Progenitor cell of endocrine pancreas (in vitro differentiated cells): Measurements from ENCODE around the gene STIM1. TPM values are rescaled to one million over a fixed set of nuclear protein-coding genes. Genes with fewer than 3 reads are reported as not detected.
"Not testable (repeated sequence)": the region's sequence is repeated elsewhere in the genome, so short reads cannot be mapped to it uniquely, and the experiment has no call there.

Source experiments
- DNase-seq: peaks from one replicate; pipeline ENCODE4 v3.0.0; 2021; ENCODE audit warnings: low spot score; ENCODE audit not compliant: unreplicated experiment
- H3K27ac Mint-ChIP-seq: 2 replicates; pipeline ENCODE4 v1.8.0; 2021; ENCODE audit warnings: mild to moderate bottlenecking, moderate library complexity, mixed read lengths
- H3K27me3 Mint-ChIP-seq: 2 replicates; pipeline ENCODE4 v1.8.0; 2021; ENCODE audit warnings: mixed read lengths
- H3K36me3 Mint-ChIP-seq: 2 replicates; pipeline ENCODE4 v1.8.0; 2022; ENCODE audit warnings: mixed read lengths; ENCODE audit not compliant: insufficient read depth
- H3K4me1 Mint-ChIP-seq: 2 replicates; pipeline ENCODE4 v1.8.0; 2021; ENCODE audit warnings: low read depth, mixed read lengths
- H3K4me3 Mint-ChIP-seq: 2 replicates; pipeline ENCODE4 v1.8.0; 2021; ENCODE audit warnings: low read depth, mild to moderate bottlenecking, moderate library complexity, mixed read lengths
- H3K9me3 Mint-ChIP-seq: 2 replicates; pipeline ENCODE4 v1.8.0; 2021; ENCODE audit warnings: low read depth, mixed read lengths
- CTCF ChIP-seq: fragments of 200-600 bp; sonication (generic); IDR thresholded peaks from one replicate; pipeline ENCODE4 v1.5.0; 2021; ENCODE audit warnings: antibody characterized with exemption, mild to moderate bottlenecking; ENCODE audit not compliant: unreplicated experiment
- total RNA-seq: library from RNA; stranded (reverse); gene quantifications from 2 replicates; pipeline ENCODE4 v1.2.1, GENCODE V29; 2021

The STIM1 gene
- total RNA-seq, 1 donor from 2014 or later: 27.2 TPM

GRCh38 chr11:4115128-4115527, 259.7 kb downstream of the STIM1 start:
- Mint-ChIP-seq H3K36me3 (peaks cover 25% of the 10 kb centered on the region), H3K27me3 (no peaks in the 10 kb centered on the region), H3K27ac (no peak overlapping the region), H3K4me3 (no peak overlapping the region), H3K4me1 (no peaks in the 10 kb centered on the region), H3K9me3 (no peaks in the 10 kb centered on the region)
- no peak for TF ChIP-seq CTCF
- DNase-seq: no peak

GRCh38 chr11:4118107-4118506, 262.6 kb downstream of the STIM1 start:
- TF ChIP-seq CTCF: no peak
- DNase-seq: no peak
- H3K27ac Mint-ChIP-seq: no peak overlapping the region
- no peaks in the 10 kb centered on the region for H3K4me1 Mint-ChIP-seq
- H3K27me3 Mint-ChIP-seq: no peaks in the 10 kb centered on the region
- peaks cover 24% of the 10 kb centered on the region for H3K36me3 Mint-ChIP-seq
- no peaks in the 10 kb centered on the region for H3K9me3 Mint-ChIP-seq
- no peak overlapping the region for H3K4me3 Mint-ChIP-seq

- no peaks in the 10 kb centered on the region for H3K27me3 Mint-ChIP-seq
- TF ChIP-seq CTCF: no peak
- H3K27ac Mint-ChIP-seq: no peak overlapping the region
- no peaks in the 10 kb centered on the region for H3K4me1 Mint-ChIP-seq
- H3K9me3 Mint-ChIP-seq: no peaks in the 10 kb centered on the region
- no peak overlapping the region for H3K4me3 Mint-ChIP-seq
- peaks cover 35% of the 10 kb centered on the region for H3K36me3 Mint-ChIP-seq
- no peak for DNase-seq
Measured at GRCh38 chr11:4123218-4123617, 267.8 kb downstream of the STIM1 start.

- Mint-ChIP-seq H3K4me1 (no peaks in the 10 kb centered on the region), H3K9me3 (no peaks in the 10 kb centered on the region), H3K27me3 (no peaks in the 10 kb centered on the region), H3K36me3 (peaks cover 33% of the 10 kb centered on the region), H3K4me3 (no peak overlapping the region), H3K27ac (peak overlapping the region; percentile 2)
- TF ChIP-seq CTCF: no peak
- DNase-seq: no peak
Measured at GRCh38 chr11:4125141-4125540, 269.7 kb downstream of the STIM1 start.

- Mint-ChIP-seq H3K27ac (no peak overlapping the region), H3K27me3 (no peaks in the 10 kb centered on the region), H3K36me3 (peaks cover 28% of the 10 kb centered on the region), H3K4me1 (no peaks in the 10 kb centered on the region), H3K4me3 (no peak overlapping the region), H3K9me3 (no peaks in the 10 kb centered on the region)
- no peak for TF ChIP-seq CTCF
- DNase-seq: no peak
Measured at GRCh38 chr11:4127357-4127756, 271.9 kb downstream of the STIM1 start.

- not testable (repeated sequence) for H3K27ac Mint-ChIP-seq, DNase-seq, H3K4me1 Mint-ChIP-seq, H3K27me3 Mint-ChIP-seq, H3K4me3 Mint-ChIP-seq, H3K9me3 Mint-ChIP-seq
- H3K36me3 Mint-ChIP-seq: peaks cover 21% of the 10 kb centered on the region
Measured at GRCh38 chr11:4130219-4130618, 274.8 kb downstream of the STIM1 start.
